K562 (cell line): ENCODE measurements around the gene GJB6. TPM values are rescaled to one million over a fixed set of nuclear protein-coding genes. Genes with fewer than 3 reads are reported as not detected.

Experiments used
- ATAC-seq: fragments of 200-7000 bp; cut with Tn5 transposase; 3 replicates; pipeline ENCODE4 v1.9.1; 2020; ENCODE audit warnings: moderate library complexity
- BruUV-seq: library from RNA; stranded (reverse); fragments of 400-500 nt; replicated peaks from 2 replicates; lab custom pipeline; 2021; lab: Mats Ljungman, UMichigan
- CTCF ChIA-PET: fragments of 300-600 bp; formaldehyde crosslinking; extraction: SDS; loops from one replicate; lab custom pipeline; 2021; ENCODE audit warnings: low intra/inter-chr PET ratio; lab: Yijun Ruan, JAX
- POLR2A ChIA-PET: fragments of 300-600, 350-650 bp; sonication (Branson Sonifier 250); formaldehyde crosslinking; extraction: SDS; loops from one replicate; lab custom pipeline; 2021; ENCODE audit warnings: antibody characterized with exemption, inconsistent platforms; lab: Yijun Ruan, JAX
- DNase-seq, 4 experiments: peaks; one replicate each; pipeline versions ENCODE4 v3.0.0 to v3.0.0-alpha.2; 2011 to 2018; ENCODE audit warnings: low spot score in 3 of 4, mixed read lengths in 3 of 4; ENCODE audit errors: extremely low read depth in 1 of 4
- FAIRE-seq: peaks from 2 replicates; lab custom pipeline; 2011; peaks lifted over from hg19 to GRCh38; lab: Jason Lieb, UNC
- H2AFZ ChIP-seq: 2 replicates; pipeline ENCODE4 v1.6.0; 2011; ENCODE audit warnings: low read depth, low read length, control low read depth, inconsistent platforms
- H3K27ac ChIP-seq: fragments of 200-600 bp; 3 replicates; pipeline ENCODE4 v1.8.0; 2011; ENCODE audit warnings: low read depth, mild to moderate bottlenecking, control low read depth, inconsistent platforms, low read length, moderate library complexity, mixed read lengths; ENCODE audit errors: extremely low read depth
- H3K27me3 ChIP-seq, 2 experiments: fragments of 300-600 bp in 1 of 2; 2 replicates in 1 of 2; 3 replicates in 1 of 2; pipeline versions ENCODE4 v1.6.0 to v1.8.0; 2011; ENCODE audit warnings: inconsistent platforms in 2 of 2, low read length in 2 of 2, mild to moderate bottlenecking in 1 of 2, mixed read lengths in 1 of 2, moderate library complexity in 1 of 2; ENCODE audit not compliant: control insufficient read depth in 2 of 2, insufficient read depth in 2 of 2
- H3K36me3 ChIP-seq: fragments of 300-600 bp; 3 replicates; pipeline ENCODE4 v1.8.0; 2011; ENCODE audit warnings: mild to moderate bottlenecking, low read length, inconsistent platforms; ENCODE audit not compliant: control insufficient read depth, insufficient read depth
- H3K4me1 ChIP-seq, 2 experiments: fragments of 200-600 bp in 1 of 2; replicated peaks in 1 of 2; 2 replicates in 1 of 2; 3 replicates in 1 of 2; pipeline versions ENCODE4 v1.5.1 to v1.8.0; 2011; ENCODE audit warnings: inconsistent platforms in 2 of 2, low read length in 2 of 2, mild to moderate bottlenecking in 1 of 2, mixed read lengths in 1 of 2, moderate library complexity in 1 of 2; ENCODE audit not compliant: control insufficient read depth in 2 of 2, insufficient read depth in 2 of 2
- H3K4me2 ChIP-seq: 2 replicates; pipeline ENCODE4 v1.6.1; 2011; ENCODE audit warnings: low read length, control low read depth, inconsistent platforms, mixed read lengths; ENCODE audit not compliant: insufficient read depth
- H3K4me3 ChIP-seq: fragments of 200-600 bp; sonication (generic), shearing (Covaris generic); 2 replicates; pipeline ENCODE4 v1.5.1; 2016; ENCODE audit warnings: control low read depth, inconsistent platforms
- H3K79me2 ChIP-seq: fragments of 200-600 bp; 3 replicates; pipeline ENCODE4 v1.8.0; 2011; ENCODE audit warnings: low read length, inconsistent platforms; ENCODE audit not compliant: control insufficient read depth, insufficient read depth
- H3K9ac ChIP-seq, 2 experiments: 2 replicates each; pipeline versions ENCODE4 v1.6.0 to v1.6.1; 2011; ENCODE audit warnings: low read depth in 2 of 2, low read length in 2 of 2, control low read depth in 1 of 2, inconsistent platforms in 1 of 2, mild to moderate bottlenecking in 1 of 2, mixed read lengths in 1 of 2; ENCODE audit not compliant: insufficient read depth in 1 of 2
- H3K9me1 ChIP-seq: one replicate; pipeline ENCODE4 v1.6.0; 2011; ENCODE audit warnings: inconsistent platforms, mild to moderate bottlenecking, low read length, moderate library complexity; ENCODE audit not compliant: control insufficient read depth, insufficient read depth
- H3K9me3 ChIP-seq: replicated peaks from 2 replicates; pipeline ENCODE4 v1.5.1; 2011; ENCODE audit warnings: low read depth, low read length, inconsistent platforms; ENCODE audit not compliant: control insufficient read depth, insufficient read depth
- H4K20me1 ChIP-seq: replicated peaks from 2 replicates; pipeline ENCODE4 v1.6.1; 2011; ENCODE audit warnings: low read length, inconsistent platforms, mixed read lengths; ENCODE audit not compliant: control insufficient read depth, insufficient read depth
- FOXA1 ChIP-seq: fragments of 450-650 bp; IDR thresholded peaks from 2 replicates; pipeline ENCODE4 v1.6.1; 2016; ENCODE audit warnings: mild to moderate bottlenecking, borderline replicate concordance
- ILK ChIP-seq: fragments of 450-650 bp; IDR thresholded peaks from 2 replicates; pipeline ENCODE4 v1.6.1; 2016; ENCODE audit warnings: missing genetic modification characterization, low read depth, mild to moderate bottlenecking, missing compliant biosample characterization, moderate library complexity, borderline replicate concordance
- POLR3G ChIP-seq: IDR thresholded peaks from 2 replicates; pipeline ENCODE4 v1.6.1; 2011; ENCODE audit not compliant: insufficient read length, insufficient replicate concordance; ENCODE audit errors: extremely low read depth
- RBM25 ChIP-seq: fragments of 200-400 bp; formaldehyde crosslinking; IDR thresholded peaks from 2 replicates; pipeline ENCODE4 v1.6.1; 2018; ENCODE audit warnings: low read length, low read depth, moderate library complexity; ENCODE audit not compliant: severe bottlenecking
- ZNF408 ChIP-seq: fragments of 250-450 bp; sonication (Bioruptor Pico); IDR thresholded peaks from 2 replicates; pipeline ENCODE4 v1.4.0; 2020; ENCODE audit warnings: low read depth, mild to moderate bottlenecking, moderate library complexity
- WGBS: fragments of 100-300 bp; shearing (Covaris generic); methylation state at CpG from one replicate; pipeline ENCODE4 v1.1.6; 2016; ENCODE audit warnings: low coverage, mixed read lengths; ENCODE audit not compliant: insufficient coverage; ENCODE audit errors: missing lambda C conversion rate; 5-methylcytosine and 5-hydroxymethylcytosine counted together
- in situ Hi-C: fragments of 300-500 bp; cut with MboI; formaldehyde crosslinking; loops from 4 replicates; pipeline ENCODE4 v1.15.0; 2018; ENCODE audit warnings: inconsistent platforms, mixed read lengths
- intact Hi-C: fragments of 100-400 bp; cut with micrococcal nuclease; formaldehyde crosslinking; loops from 2 replicates; pipeline ENCODE4 v1.14.2; 2022
- polyA plus RNA-seq, 8 experiments: library from polyadenylated mRNA; depleted of rRNA in 4 of 8; stranded (reverse) in 5 of 8; unstranded in 3 of 8; fragments of >200 nt; fragmentation: Nextera tagmentation in 2 of 8; fragmentation: Illumina TruSeq in 1 of 8; extraction: Ambion mirVana in 2 of 8; extraction: Trizol in 1 of 8; gene quantifications; 2 replicates each; pipeline versions ENCODE4 v1.2.1 to v1.2.3, GENCODE V29; 2011 to 2014; ENCODE audit warnings: inconsistent platforms in 1 of 8, missing spikeins in 1 of 8
- total RNA-seq, 7 experiments: library from RNA; depleted of rRNA in 6 of 7; stranded (reverse); fragments of >200 nt in 6 of 7; fragmentation: Illumina TruSeq in 2 of 7; extraction: Trizol in 2 of 7; gene quantifications; 2 replicates each; pipeline versions ENCODE4 v1.2.1 to v1.2.3, GENCODE V29; 2011 to 2021; ENCODE audit warnings: low replicate concordance in 1 of 7
- TF ChIP-seq, protein P1 (sequence below): sonication (generic); formaldehyde crosslinking; IDR thresholded peaks from 2 replicates; pipeline ENCODE4 v1.8.1; 2023; ENCODE audit warnings: mild to moderate bottlenecking, missing genetic modification reagents
- TF ChIP-seq, protein P2 (sequence below), 2 experiments: fragments of 450-650 bp in 1 of 2; sonication (generic) in 1 of 2; formaldehyde crosslinking in 1 of 2; IDR thresholded peaks in 1 of 2; conservative IDR thresholded peaks in 1 of 2; 2 replicates each; pipeline versions ENCODE4 v1.6.1 to v1.8.1; 2016 to 2023; ENCODE audit warnings: mild to moderate bottlenecking in 2 of 2, moderate library complexity in 2 of 2, inconsistent platforms in 1 of 2, missing genetic modification reagents in 1 of 2

GJB6 gene
- total and polyA plus RNA-seq, 9 of the 15 experiments (the other 6 are each of a cell fraction or from before 2014, with no cell fraction given), result not detected

DNA sequence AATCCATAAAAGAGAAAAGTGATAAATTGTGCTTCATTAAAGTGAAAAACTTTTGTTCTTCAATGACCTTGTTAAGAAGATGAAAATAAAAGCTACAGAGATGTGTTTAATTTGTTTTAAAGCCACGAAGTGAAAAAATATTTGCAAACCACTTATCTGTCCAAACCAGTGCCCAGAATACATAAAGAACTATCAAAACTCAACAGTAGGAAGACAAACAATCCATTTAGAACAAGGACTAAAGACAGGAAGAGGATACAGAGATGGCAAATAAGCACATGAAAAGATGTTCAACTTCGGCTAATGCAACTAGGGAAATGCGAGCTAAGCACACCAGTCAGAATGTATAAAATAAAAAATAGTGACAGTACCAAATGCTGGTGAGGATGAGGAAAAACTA is 15.0 kb downstream of the GJB6 start:
- Histone ChIP-seq H3K27ac (no peak overlapping the region), H2AFZ (no peak overlapping the region), H3K27me3 (peaks cover 0 to 6% of the 10 kb centered on the region in 2 experiments; a peak in 2 of 5 replicates), H3K36me3 (no peaks in the 10 kb centered on the region), H4K20me1 (no peaks in the 10 kb centered on the region), H3K4me2 (no peak overlapping the region)
- intact Hi-C loops, result no loop called here
- WGBS, result 0% methylated on average over 3 of the region's 3 CpGs
- no peak for FAIRE-seq
- TF ChIP-seq POLR3G (no peak), FOXA1 (no peak), ILK (tag) (no peak), RBM25 (peak; percentile 52), ZNF408 (no peak)
- TF ChIP-seq, protein P1, sequence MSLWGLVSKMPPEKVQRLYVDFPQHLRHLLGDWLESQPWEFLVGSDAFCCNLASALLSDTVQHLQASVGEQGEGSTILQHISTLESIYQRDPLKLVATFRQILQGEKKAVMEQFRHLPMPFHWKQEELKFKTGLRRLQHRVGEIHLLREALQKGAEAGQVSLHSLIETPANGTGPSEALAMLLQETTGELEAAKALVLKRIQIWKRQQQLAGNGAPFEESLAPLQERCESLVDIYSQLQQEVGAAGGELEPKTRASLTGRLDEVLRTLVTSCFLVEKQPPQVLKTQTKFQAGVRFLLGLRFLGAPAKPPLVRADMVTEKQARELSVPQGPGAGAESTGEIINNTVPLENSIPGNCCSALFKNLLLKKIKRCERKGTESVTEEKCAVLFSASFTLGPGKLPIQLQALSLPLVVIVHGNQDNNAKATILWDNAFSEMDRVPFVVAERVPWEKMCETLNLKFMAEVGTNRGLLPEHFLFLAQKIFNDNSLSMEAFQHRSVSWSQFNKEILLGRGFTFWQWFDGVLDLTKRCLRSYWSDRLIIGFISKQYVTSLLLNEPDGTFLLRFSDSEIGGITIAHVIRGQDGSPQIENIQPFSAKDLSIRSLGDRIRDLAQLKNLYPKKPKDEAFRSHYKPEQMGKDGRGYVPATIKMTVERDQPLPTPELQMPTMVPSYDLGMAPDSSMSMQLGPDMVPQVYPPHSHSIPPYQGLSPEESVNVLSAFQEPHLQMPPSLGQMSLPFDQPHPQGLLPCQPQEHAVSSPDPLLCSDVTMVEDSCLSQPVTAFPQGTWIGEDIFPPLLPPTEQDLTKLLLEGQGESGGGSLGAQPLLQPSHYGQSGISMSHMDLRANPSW (CRISPR knock-in tag), result no peak
- TF ChIP-seq, protein P2, sequence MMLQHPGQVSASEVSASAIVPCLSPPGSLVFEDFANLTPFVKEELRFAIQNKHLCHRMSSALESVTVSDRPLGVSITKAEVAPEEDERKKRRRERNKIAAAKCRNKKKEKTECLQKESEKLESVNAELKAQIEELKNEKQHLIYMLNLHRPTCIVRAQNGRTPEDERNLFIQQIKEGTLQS (IDR thresholded peaks at IDR 0.05), result no peak
- TF ChIP-seq, protein P2 (CRISPR knock-in tag; conservative IDR thresholded peaks at IDR 0.05), result no peak
- TF ChIP-seq, all 486 proteins: peak for 1
- ChIA-PET POLR2A (no interaction called here), CTCF (no interaction called here)
- Histone ChIP-seq H3K9ac (no peak overlapping the region), H3K4me3 (no peak overlapping the region), H3K9me3 (no peaks in the 10 kb centered on the region), H3K4me1 (no peaks in the 10 kb centered on the region), H3K79me2 (no peaks in the 10 kb centered on the region), H3K9me1 (no peaks in the 10 kb centered on the region)
- DNase-seq (no peak), ATAC-seq (no peak)
- no TSS peak for BruUV-seq
- in situ Hi-C loops, result no loop called here
